PFSK-1 (cell line): ENCODE measurements around the gene HECTD4.

Experiments used
- FOXP2 ChIP-seq: optimal IDR thresholded peaks from 2 replicates; pipeline ENCODE3; 2011; ENCODE audit warnings: borderline replicate concordance, control low read depth, inconsistent platforms; ENCODE audit not compliant: insufficient read depth; ENCODE audit errors: extremely low read length, extremely low read depth
- POLR2AphosphoS5 ChIP-seq: IDR thresholded peaks from 2 replicates; pipeline ENCODE4 v1.6.1; 2012; ENCODE audit warnings: low read depth, mild to moderate bottlenecking, control low read depth, low read length, moderate library complexity
- SIN3A ChIP-seq: IDR thresholded peaks from 2 replicates; pipeline ENCODE4 v1.6.1; 2012; ENCODE audit warnings: mild to moderate bottlenecking, low read length, moderate library complexity, borderline replicate concordance; ENCODE audit not compliant: insufficient read depth
- TAF1 ChIP-seq: IDR thresholded peaks from 2 replicates; pipeline ENCODE4 v1.6.1; 2012; ENCODE audit warnings: low read length, control low read depth, borderline replicate concordance; ENCODE audit not compliant: insufficient read depth
- TF ChIP-seq, protein P1 (sequence below), 2 experiments: IDR thresholded peaks; 2 replicates each; pipeline versions ENCODE4 v1.6.1 to v1.8.0; 2011 to 2012; ENCODE audit warnings: low read depth in 2 of 2, low read length in 2 of 2, control low read depth in 1 of 2, inconsistent platforms in 1 of 2, mild to moderate bottlenecking in 1 of 2, moderate library complexity in 1 of 2; ENCODE audit not compliant: insufficient read depth in 1 of 2

DNA sequence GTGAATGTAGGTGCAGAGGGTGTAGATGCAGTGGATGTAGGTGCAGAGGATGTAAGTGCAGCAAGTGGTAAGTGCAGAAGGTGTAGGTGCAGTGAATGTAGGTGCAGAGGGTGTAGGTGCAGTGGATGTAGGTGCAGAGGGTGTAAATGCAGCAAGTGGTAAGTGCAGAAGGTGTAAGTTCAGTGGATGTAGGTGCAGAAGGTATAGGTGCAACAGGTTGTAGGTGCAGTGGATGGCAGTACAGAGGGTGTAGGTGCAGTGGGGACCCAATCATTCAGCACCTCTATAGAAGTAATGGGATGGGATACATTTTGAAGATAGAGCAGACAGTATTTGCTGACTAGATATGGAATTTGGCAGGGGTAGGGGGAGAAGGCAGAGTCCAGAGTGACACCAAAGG is 85.0 kb downstream of the HECTD4 start:
- no peak for TF ChIP-seq POLR2AphosphoS5
- no peak for TF ChIP-seq TAF1
- TF ChIP-seq, protein P1, sequence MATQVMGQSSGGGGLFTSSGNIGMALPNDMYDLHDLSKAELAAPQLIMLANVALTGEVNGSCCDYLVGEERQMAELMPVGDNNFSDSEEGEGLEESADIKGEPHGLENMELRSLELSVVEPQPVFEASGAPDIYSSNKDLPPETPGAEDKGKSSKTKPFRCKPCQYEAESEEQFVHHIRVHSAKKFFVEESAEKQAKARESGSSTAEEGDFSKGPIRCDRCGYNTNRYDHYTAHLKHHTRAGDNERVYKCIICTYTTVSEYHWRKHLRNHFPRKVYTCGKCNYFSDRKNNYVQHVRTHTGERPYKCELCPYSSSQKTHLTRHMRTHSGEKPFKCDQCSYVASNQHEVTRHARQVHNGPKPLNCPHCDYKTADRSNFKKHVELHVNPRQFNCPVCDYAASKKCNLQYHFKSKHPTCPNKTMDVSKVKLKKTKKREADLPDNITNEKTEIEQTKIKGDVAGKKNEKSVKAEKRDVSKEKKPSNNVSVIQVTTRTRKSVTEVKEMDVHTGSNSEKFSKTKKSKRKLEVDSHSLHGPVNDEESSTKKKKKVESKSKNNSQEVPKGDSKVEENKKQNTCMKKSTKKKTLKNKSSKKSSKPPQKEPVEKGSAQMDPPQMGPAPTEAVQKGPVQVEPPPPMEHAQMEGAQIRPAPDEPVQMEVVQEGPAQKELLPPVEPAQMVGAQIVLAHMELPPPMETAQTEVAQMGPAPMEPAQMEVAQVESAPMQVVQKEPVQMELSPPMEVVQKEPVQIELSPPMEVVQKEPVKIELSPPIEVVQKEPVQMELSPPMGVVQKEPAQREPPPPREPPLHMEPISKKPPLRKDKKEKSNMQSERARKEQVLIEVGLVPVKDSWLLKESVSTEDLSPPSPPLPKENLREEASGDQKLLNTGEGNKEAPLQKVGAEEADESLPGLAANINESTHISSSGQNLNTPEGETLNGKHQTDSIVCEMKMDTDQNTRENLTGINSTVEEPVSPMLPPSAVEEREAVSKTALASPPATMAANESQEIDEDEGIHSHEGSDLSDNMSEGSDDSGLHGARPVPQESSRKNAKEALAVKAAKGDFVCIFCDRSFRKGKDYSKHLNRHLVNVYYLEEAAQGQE (IDR thresholded peaks at IDR 0.05; ENCODE audit: insufficient read depth in 1 of 2, low read depth in 2 of 2, low read length in 2 of 2), result no peak
- no peak for TF ChIP-seq SIN3A
- TF ChIP-seq FOXP2, result no peak
